HEK293T (cell line): ENCODE results near the gene PKP3.
"Not testable (repeated sequence)": the region's sequence is repeated elsewhere in the genome, so short reads cannot be mapped to it uniquely, and the experiment has no call there.

Experiments
- CTCF ChIA-PET: fragments of 350-600 bp; formaldehyde crosslinking; extraction: SDS; loops from one replicate; lab custom pipeline; 2021; ENCODE audit warnings: antibody characterized with exemption, inconsistent platforms; lab: Yijun Ruan, JAX
- POLR2A ChIA-PET: fragments of 350-600 bp; formaldehyde crosslinking; extraction: SDS; loops from one replicate; lab custom pipeline; 2020; ENCODE audit warnings: antibody characterized with exemption, inconsistent platforms; lab: Yijun Ruan, JAX
- DNase-seq: peaks from one replicate; pipeline ENCODE4 v3.0.0; 2012; ENCODE audit warnings: mixed read lengths; ENCODE audit errors: extremely low spot score
- ARNT ChIP-seq: fragments of 450-650 bp; IDR thresholded peaks from 2 replicates; pipeline ENCODE4 v1.6.1; 2017; ENCODE audit warnings: mild to moderate bottlenecking
- BHLHE40 ChIP-seq: fragments of 450-650 bp; IDR thresholded peaks from 2 replicates; pipeline ENCODE4 v1.6.1; 2016; ENCODE audit warnings: mild to moderate bottlenecking, moderate library complexity, borderline replicate concordance
- CTBP1 ChIP-seq: fragments of 450-650 bp; IDR thresholded peaks from 2 replicates; pipeline ENCODE4 v1.6.1; 2016; ENCODE audit warnings: borderline replicate concordance
- ELF4 ChIP-seq: fragments of 450-650 bp; IDR thresholded peaks from 2 replicates; pipeline ENCODE4 v1.6.1; 2017; ENCODE audit warnings: antibody characterized with exemption
- FOXA1 ChIP-seq: fragments of 450-650 bp; IDR thresholded peaks from 2 replicates; pipeline ENCODE4 v1.6.1; 2016; ENCODE audit warnings: mild to moderate bottlenecking
- FOXK2 ChIP-seq: fragments of 450-650 bp; IDR thresholded peaks from 2 replicates; pipeline ENCODE4 v1.6.1; 2016; ENCODE audit warnings: mild to moderate bottlenecking
- FOXM1 ChIP-seq: fragments of 450-650 bp; IDR thresholded peaks from 2 replicates; pipeline ENCODE4 v1.6.1; 2017; ENCODE audit warnings: mild to moderate bottlenecking, borderline replicate concordance
- HDGF ChIP-seq: fragments of 450-650 bp; IDR thresholded peaks from 2 replicates; pipeline ENCODE4 v1.6.1; 2017; ENCODE audit warnings: antibody characterized with exemption, borderline replicate concordance
- L3MBTL2 ChIP-seq: fragments of 450-650 bp; conservative IDR thresholded peaks from 2 replicates; pipeline ENCODE4 v1.6.1; 2016; ENCODE audit warnings: mild to moderate bottlenecking
- LEF1 ChIP-seq: fragments of 450-650 bp; IDR thresholded peaks from 2 replicates; pipeline ENCODE4 v1.6.1; 2017; ENCODE audit warnings: mild to moderate bottlenecking, borderline replicate concordance
- NFRKB ChIP-seq: fragments of 450-650 bp; IDR thresholded peaks from 2 replicates; pipeline ENCODE4 v1.6.1; 2016; ENCODE audit warnings: mild to moderate bottlenecking, moderate library complexity
- PKNOX1 ChIP-seq: fragments of 450-650 bp; IDR thresholded peaks from 2 replicates; pipeline ENCODE4 v1.6.1; 2016
- SP1 ChIP-seq: fragments of 450-650 bp; IDR thresholded peaks from 2 replicates; pipeline ENCODE4 v1.6.1; 2017
- SUZ12 ChIP-seq: fragments of 450-650 bp; IDR thresholded peaks from 2 replicates; pipeline ENCODE4 v1.6.1; 2016; ENCODE audit warnings: mild to moderate bottlenecking
- TARDBP ChIP-seq: fragments of 450-650 bp; IDR thresholded peaks from 2 replicates; pipeline ENCODE4 v1.6.1; 2016
- ZNF384 ChIP-seq: fragments of 450-650 bp; IDR thresholded peaks from 2 replicates; pipeline ENCODE4 v1.6.1; 2016

PKP3 gene

GRCh38 chr11:419248-420005 is 25.4 kb downstream of the PKP3 start:
- DNase-seq, result no peak
- ChIA-PET CTCF (no interaction called here), POLR2A (no interaction called here)
- TF ChIP-seq L3MBTL2, result no peak
- TF ChIP-seq FOXK2, result no peak
- no peak for TF ChIP-seq NFRKB
- TF ChIP-seq TARDBP, result no peak
- TF ChIP-seq PKNOX1, result no peak
- TF ChIP-seq ZNF384, result no peak
- TF ChIP-seq CTBP1, result no peak
- no peak for TF ChIP-seq ELF4
- TF ChIP-seq ARNT, result no peak
- no peak for TF ChIP-seq FOXM1
- TF ChIP-seq LEF1, result no peak
- no peak for TF ChIP-seq BHLHE40
- TF ChIP-seq FOXA1, result no peak
- TF ChIP-seq SUZ12, result no peak
- no peak for TF ChIP-seq HDGF
- TF ChIP-seq SP1, result no peak

DNA sequence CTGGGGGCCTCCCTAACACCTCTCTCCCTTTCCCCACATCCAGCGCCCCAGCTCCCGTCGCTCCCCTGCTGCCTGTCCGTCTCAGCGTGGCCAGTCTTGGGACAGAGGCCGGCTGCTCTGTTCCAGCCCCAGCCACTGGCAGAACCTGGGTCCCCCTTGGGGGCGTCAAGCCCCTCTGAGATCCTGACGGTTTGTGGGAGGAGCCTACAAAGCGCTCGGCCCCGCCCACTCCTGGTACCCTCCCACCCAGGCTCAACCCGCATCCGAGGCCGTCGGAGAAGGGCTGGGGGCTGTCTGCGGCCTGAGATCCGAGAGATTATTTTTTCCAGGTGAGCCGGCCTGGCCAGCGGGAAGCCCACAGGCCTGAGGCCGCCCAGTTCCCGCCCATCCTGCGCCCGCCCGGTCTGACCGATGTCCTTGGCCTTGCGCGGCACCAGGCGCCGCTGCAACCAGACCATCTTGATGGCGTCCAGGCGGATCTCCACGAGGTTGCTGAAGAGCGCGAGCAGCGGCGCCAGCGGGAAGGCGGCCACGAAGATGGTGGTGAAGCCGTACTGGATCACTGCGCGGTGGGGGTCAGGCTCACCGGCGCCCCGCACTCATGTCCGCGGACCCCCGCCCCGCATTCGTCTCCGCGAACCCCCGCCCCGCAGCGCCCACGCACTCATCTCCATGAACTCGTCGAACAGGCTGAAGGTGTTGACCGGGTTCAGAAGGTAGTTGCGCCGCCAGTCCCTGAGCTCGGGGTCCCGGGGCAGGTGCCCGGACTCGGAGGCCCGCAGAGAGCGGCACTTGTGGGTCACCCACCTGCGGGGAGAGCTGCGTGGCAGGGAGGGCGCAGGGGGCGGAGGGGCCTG is 26.3 kb downstream of the PKP3 start:
- TF ChIP-seq ELF4 (no peak), SP1 (no peak), ZNF384 (no peak), BHLHE40 (no peak), FOXM1 (no peak), ARNT (no peak), FOXA1 (no peak), NFRKB (no peak), SUZ12 (no peak), TARDBP (no peak), L3MBTL2 (no peak), LEF1 (no peak), FOXK2 (no peak)

GRCh38 chr11:420911-421321 is 26.9 kb downstream of the PKP3 start:
- ChIA-PET CTCF (no interaction called here), POLR2A (no interaction called here)
- no peak for DNase-seq
- TF ChIP-seq ARNT (no peak), L3MBTL2 (no peak), FOXK2 (no peak), ELF4 (no peak), SUZ12 (no peak), BHLHE40 (no peak), NFRKB (no peak), FOXM1 (no peak), PKNOX1 (no peak), CTBP1 (no peak), TARDBP (no peak), HDGF (no peak), LEF1 (no peak), ZNF384 (no peak), FOXA1 (no peak)

More for the DNA sequence above, 26.3 kb downstream of the PKP3 start:
- DNase-seq, result no peak
- ChIA-PET CTCF (no interaction called here), POLR2A (no interaction called here)

DNA sequence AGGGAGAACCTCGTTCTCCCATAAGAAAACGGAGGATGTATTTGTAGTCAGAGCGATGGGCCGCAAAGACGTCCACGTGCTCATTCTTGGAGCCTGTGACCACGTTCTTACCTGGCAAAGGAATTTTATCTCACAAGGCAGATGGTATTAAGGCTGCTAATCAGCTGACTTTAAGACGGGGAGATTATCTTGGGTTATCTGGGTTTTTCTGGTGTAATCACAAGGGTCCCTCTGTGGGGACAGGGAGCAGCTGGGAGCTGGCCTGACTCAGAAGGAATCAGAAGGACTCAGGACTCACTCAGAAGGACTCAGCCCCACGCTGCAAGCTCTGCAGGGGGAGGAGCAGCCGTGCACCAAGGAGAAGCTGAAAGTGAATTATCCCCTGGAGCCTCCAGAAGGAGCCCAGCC is 28.2 kb downstream of the PKP3 start:
- no peak for DNase-seq
- CTCF ChIA-PET, result no interaction called here
- POLR2A ChIA-PET, result interaction anchor here (0.7 kb wide), 1 partner anchor 23 kb away, joined by 3 read pairs; no protein-coding TSS in a partner anchor
- TF ChIP-seq TARDBP, result no peak
- TF ChIP-seq FOXK2, result no peak
- TF ChIP-seq ARNT, result no peak
- TF ChIP-seq HDGF, result no peak
- no peak for TF ChIP-seq FOXA1
- TF ChIP-seq LEF1, result no peak
- no peak for TF ChIP-seq NFRKB

DNA sequence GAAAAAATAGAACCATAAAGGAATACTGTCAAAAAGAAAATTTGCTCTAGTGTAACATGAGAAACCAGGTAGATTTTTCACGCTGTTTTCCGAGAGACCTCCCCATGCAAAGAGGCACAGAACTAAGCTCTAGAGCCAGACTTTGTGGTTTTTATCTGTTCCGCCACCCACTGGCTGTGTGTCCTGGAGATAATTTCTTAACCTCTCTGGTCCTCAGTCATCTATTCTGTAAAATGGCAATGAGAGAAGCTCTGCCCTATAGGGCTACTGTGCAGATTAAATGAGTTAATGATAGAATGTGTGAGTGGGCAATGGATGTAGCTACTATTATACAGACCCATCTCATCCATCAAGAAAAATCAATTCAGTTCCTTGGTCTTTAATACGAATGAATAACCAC is 30.2 kb downstream of the PKP3 start:
- TF ChIP-seq FOXK2 (no peak), SP1 (no peak), FOXA1 (no peak), LEF1 (no peak), BHLHE40 (no peak), ELF4 (no peak), CTBP1 (no peak), L3MBTL2 (no peak), ZNF384 (no peak), HDGF (no peak), SUZ12 (no peak), TARDBP (no peak), NFRKB (no peak), FOXM1 (no peak), PKNOX1 (no peak), ARNT (no peak)
- CTCF ChIA-PET, result no interaction called here
- no peak for DNase-seq
- POLR2A ChIA-PET, result no interaction called here

DNA sequence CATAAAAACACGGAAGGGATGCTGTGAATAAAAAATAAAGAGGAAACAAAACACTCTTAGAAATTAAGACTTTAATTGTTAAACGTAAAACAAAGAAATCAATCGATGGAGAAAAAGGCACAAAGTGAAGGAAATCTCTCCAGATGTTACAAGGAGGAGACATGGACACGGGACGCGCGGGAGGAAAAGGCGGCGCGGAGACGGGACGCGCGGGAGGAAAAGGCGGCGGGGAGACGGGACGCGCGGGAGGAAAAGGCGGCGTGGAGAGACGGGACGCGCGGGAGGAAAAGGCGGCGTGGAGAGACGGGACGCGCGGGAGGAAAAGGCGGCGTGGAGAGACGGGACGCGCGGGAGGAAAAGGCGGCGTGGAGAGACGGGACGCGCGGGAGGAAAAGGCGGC is 30.8 kb downstream of the PKP3 start:
- CTCF ChIA-PET, POLR2A ChIA-PET: not testable (repeated sequence)

More for the DNA sequence above, 30.8 kb downstream of the PKP3 start:
- DNase-seq, result not testable (repeated sequence)
